ENCODE data around the gene PCBD1. TPM values are rescaled to one million over a fixed set of nuclear protein-coding genes. Genes with fewer than 3 reads are reported as not detected.

The PCBD1 gene
- polyA plus RNA-seq, 3 donors: 18.0 to 28.3 (median 21.3) TPM

GRCh38 chr10:70853457-70853856, 34.9 kb downstream of the PCBD1 start:
- H3K36me3 Mint-ChIP-seq: peaks cover 83 to 87% of the 10 kb centered on the region in 2 donors
- no peaks in the 10 kb centered on the region for H3K4me1 ChIP-seq (ENCODE audit: control insufficient read depth in 1 of 2, insufficient read depth in 2 of 2, low read length in 2 of 2)
- no peak overlapping the region for H3K9ac ChIP-seq (ENCODE audit: insufficient read depth, low read length, poor library complexity, severe bottlenecking)
- DNase-seq: no peak
- H3K9me3 ChIP-seq (replicated peaks in 1 of 2; ENCODE audit: control insufficient read depth in 1 of 2, insufficient read depth in 1 of 2, low read length in 2 of 2): no peaks in the 10 kb centered on the region
- no peak overlapping the region for H2AFZ ChIP-seq (ENCODE audit: insufficient read depth, low read depth, low read length, poor library complexity, severe bottlenecking)
- peaks cover 60 to 95% of the 10 kb centered on the region in 2 donors for H3K36me3 ChIP-seq (replicated peaks in 1 of 2; ENCODE audit: control insufficient read depth in 1 of 2, insufficient read depth in 2 of 2, low read length in 2 of 2)
- H3K27me3 Mint-ChIP-seq (ENCODE audit: low read depth in 3 of 3): no peaks in the 10 kb centered on the region
- H3K27ac Mint-ChIP-seq: no peak overlapping the region
- intact Hi-C loops (cut with micrococcal nuclease): no loop called here
- no peak overlapping the region for H3K27ac ChIP-seq (ENCODE audit: low read depth in 1 of 2, low read length in 2 of 2)
- no peak overlapping the region for H3K4me2 ChIP-seq (replicated peaks; ENCODE audit: extremely low read depth, low read length, poor library complexity, severe bottlenecking)
- TF ChIP-seq CTCF (IDR thresholded peaks at IDR 0.05): no peak
- no peak overlapping the region for H3K4me3 Mint-ChIP-seq
- H3K9me3 Mint-ChIP-seq: peaks cover 0 to 1% (median 0%) of the 10 kb centered on the region in 7 donors
- H3K4me3 ChIP-seq (replicated peaks in 1 of 3; ENCODE audit: low read depth in 2 of 3, low read length in 3 of 3): no peak overlapping the region
- no peaks in the 10 kb centered on the region for H4K20me1 ChIP-seq (ENCODE audit: insufficient read depth, low read length)
- WGBS (ENCODE audit: insufficient coverage): no CpG with 5 or more reads among the region's 1 CpG
- H3K4me1 Mint-ChIP-seq: peaks cover 9% of the 10 kb centered on the region
- no peaks in the 10 kb centered on the region for H3K79me2 ChIP-seq (ENCODE audit: insufficient read depth, low read length)
- no peaks in the 10 kb centered on the region for H3K27me3 ChIP-seq (ENCODE audit: control insufficient read depth in 2 of 2, insufficient read depth in 2 of 2, low read length in 2 of 2)

- H3K27ac ChIP-seq (ENCODE audit: low read depth in 1 of 2, low read length in 2 of 2): no peak overlapping the region
- H2AFZ ChIP-seq (ENCODE audit: insufficient read depth, low read depth, low read length, poor library complexity, severe bottlenecking): no peak overlapping the region
- H3K9me3 ChIP-seq (replicated peaks in 1 of 2; ENCODE audit: control insufficient read depth in 1 of 2, insufficient read depth in 1 of 2, low read length in 2 of 2): no peaks in the 10 kb centered on the region
- H3K4me1 ChIP-seq (ENCODE audit: control insufficient read depth in 1 of 2, insufficient read depth in 2 of 2, low read length in 2 of 2): no peaks in the 10 kb centered on the region
- H3K36me3 ChIP-seq (replicated peaks in 1 of 2; ENCODE audit: control insufficient read depth in 1 of 2, insufficient read depth in 2 of 2, low read length in 2 of 2): peaks cover 56 to 90% of the 10 kb centered on the region in 2 donors
- H3K4me1 Mint-ChIP-seq: peaks cover 9% of the 10 kb centered on the region
- H3K9ac ChIP-seq (ENCODE audit: insufficient read depth, low read length, poor library complexity, severe bottlenecking): no peak overlapping the region
- no peak overlapping the region for H3K4me2 ChIP-seq (replicated peaks; ENCODE audit: extremely low read depth, low read length, poor library complexity, severe bottlenecking)
- WGBS (ENCODE audit: insufficient coverage): 100% methylated on average over 1 of the region's 4 CpGs
- no peak for DNase-seq
- no peaks in the 10 kb centered on the region for H4K20me1 ChIP-seq (ENCODE audit: insufficient read depth, low read length)
- no peak overlapping the region for H3K4me3 Mint-ChIP-seq
- H3K27me3 Mint-ChIP-seq (ENCODE audit: low read depth in 3 of 3): no peaks in the 10 kb centered on the region
- no peaks in the 10 kb centered on the region for H3K79me2 ChIP-seq (ENCODE audit: insufficient read depth, low read length)
- no peak overlapping the region for H3K27ac Mint-ChIP-seq
- intact Hi-C loops (cut with micrococcal nuclease): no loop called here
- peaks cover 83% of the 10 kb centered on the region in 2 donors for H3K36me3 Mint-ChIP-seq
- H3K9me3 Mint-ChIP-seq: peaks cover 0 to 1% (median 0%) of the 10 kb centered on the region in 7 donors
- no peak overlapping the region for H3K4me3 ChIP-seq (replicated peaks in 1 of 3; ENCODE audit: low read depth in 2 of 3, low read length in 3 of 3)
- TF ChIP-seq CTCF (IDR thresholded peaks at IDR 0.05): no peak
- H3K27me3 ChIP-seq (ENCODE audit: control insufficient read depth in 2 of 2, insufficient read depth in 2 of 2, low read length in 2 of 2): no peaks in the 10 kb centered on the region
These were observed 35.3 kb downstream of the PCBD1 start for GRCh38 chr10:70853038-70853437.
